ENCODE data around the gene SPIN1.

GRCh38 chr9:88501086-88501485 lies 112.8 kb downstream of the SPIN1 start:
- TF ChIP-seq CTCF (IDR thresholded peaks at IDR 0.05) (no peak), POLR2A (IDR thresholded peaks at IDR 0.05) (no peak)
